Measurements from ENCODE around the gene ATP8B1. TPM values are rescaled to one million over a fixed set of nuclear protein-coding genes. Genes with fewer than 3 reads are reported as not detected.

The ATP8B1 gene
- total and polyA plus RNA-seq, 9 of the 15 experiments (the other 6 are each of a cell fraction or from before 2014, with no cell fraction given), result 0.01 to 0.22 (median 0.03) TPM; not detected in 3

DNA sequence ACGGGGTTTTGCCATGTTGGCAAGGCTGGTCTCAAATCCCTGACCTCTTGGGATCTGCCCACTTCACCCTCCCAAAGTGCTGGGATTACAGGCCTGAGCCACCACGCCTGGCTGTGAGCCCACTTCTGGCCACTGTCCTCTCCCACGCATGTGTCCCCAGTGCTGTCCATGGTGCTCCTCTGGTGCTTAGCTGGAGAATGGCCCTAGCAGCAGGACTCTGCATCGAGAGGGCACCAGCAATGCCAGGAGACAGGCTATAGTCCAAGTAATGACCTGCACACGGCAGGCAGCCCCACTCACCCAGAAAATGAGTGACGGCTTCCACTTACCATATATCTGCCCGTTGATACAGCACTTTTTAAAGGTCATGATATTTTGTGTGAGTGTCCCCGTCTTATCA, 115.1 kb downstream of the ATP8B1 start (continued):
- TF ChIP-seq CBX1 (IDR thresholded peaks at IDR 0.05; ENCODE audit: low read depth), result no peak
- TF ChIP-seq CTBP1 (IDR thresholded peaks at IDR 0.05; ENCODE audit: borderline replicate concordance), result no peak
- no peak for TF ChIP-seq BRD9 (IDR thresholded peaks at IDR 0.05; ENCODE audit: low read depth, partially characterized antibody)
- TF ChIP-seq ZKSCAN3 (CRISPR knock-in tag; IDR thresholded peaks at IDR 0.05), result no peak
- peak; percentile 53 for TF ChIP-seq EGR1 (conservative IDR thresholded peaks at IDR 0.05)

DNA sequence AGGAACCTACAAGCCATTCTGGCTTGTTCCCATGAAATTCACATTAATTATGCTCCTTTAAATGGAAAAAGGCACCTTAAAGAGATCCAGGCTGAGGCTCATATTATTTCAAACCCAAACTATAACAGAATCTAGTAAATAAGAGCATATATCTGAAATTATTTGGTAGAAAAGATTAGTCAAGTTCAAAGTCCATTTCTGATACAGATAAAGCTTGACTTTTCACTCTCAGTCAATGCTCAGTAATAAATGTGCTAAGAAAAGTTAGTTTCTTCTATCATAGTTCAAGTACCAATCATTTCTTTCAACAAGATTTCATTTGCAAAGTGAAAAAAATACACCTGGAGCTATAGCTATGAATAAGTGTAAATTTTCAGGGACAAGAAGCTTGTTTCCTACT, 119.6 kb downstream of the ATP8B1 start:
- H3K9ac ChIP-seq (ENCODE audit: insufficient read depth in 1 of 2, low read depth in 2 of 2, low read length in 2 of 2), result no peak overlapping the region
- no TSS peak for BruUV-seq (replicated peaks)
- H4K20me1 ChIP-seq (replicated peaks; ENCODE audit: control insufficient read depth, insufficient read depth, low read length), result no peaks in the 10 kb centered on the region
- FAIRE-seq, result no peak
- H3K4me2 ChIP-seq (ENCODE audit: insufficient read depth, low read length), result no peak overlapping the region
- H3K9me3 ChIP-seq (replicated peaks; ENCODE audit: control insufficient read depth, insufficient read depth, low read depth, low read length), result no peaks in the 10 kb centered on the region
- no peak overlapping the region for H3K4me3 ChIP-seq
- ChIA-PET CTCF (ENCODE audit: low intra/inter-chr PET ratio) (no interaction called here), POLR2A (no interaction called here)
- no peaks in the 10 kb centered on the region for H3K9me1 ChIP-seq (ENCODE audit: control insufficient read depth, insufficient read depth, low read length)
- H3K36me3 ChIP-seq (ENCODE audit: control insufficient read depth, insufficient read depth, low read length), result no peaks in the 10 kb centered on the region
- H3K27me3 ChIP-seq (ENCODE audit: control insufficient read depth in 2 of 2, insufficient read depth in 2 of 2, low read length in 2 of 2), result no peaks in the 10 kb centered on the region
- H3K4me1 ChIP-seq (replicated peaks in 1 of 2; ENCODE audit: control insufficient read depth in 2 of 2, insufficient read depth in 2 of 2, low read length in 2 of 2), result no peaks in the 10 kb centered on the region
- DNase-seq (ENCODE audit: extremely low read depth in 1 of 4, low spot score in 3 of 4), result no peak
- intact Hi-C loops (cut with micrococcal nuclease) (no loop called here), in situ Hi-C loops (cut with MboI) (no loop called here)
- no peak overlapping the region for H2AFZ ChIP-seq (ENCODE audit: low read depth, low read length)
- ATAC-seq, result no peak
- no peak overlapping the region for H3K27ac ChIP-seq (ENCODE audit: extremely low read depth, low read depth, low read length)
- H3K79me2 ChIP-seq (ENCODE audit: control insufficient read depth, insufficient read depth, low read length), result no peaks in the 10 kb centered on the region
- TF ChIP-seq SMAD2 (IDR thresholded peaks at IDR 0.05; ENCODE audit: low read depth, low read length) (no peak), EHMT2 (IDR thresholded peaks at IDR 0.05) (no peak), ZFX (CRISPR knock-in tag; IDR thresholded peaks at IDR 0.05) (no peak), GATAD2B (IDR thresholded peaks at IDR 0.05; ENCODE audit: borderline replicate concordance) (no peak), ZNF589 (CRISPR knock-in tag; IDR thresholded peaks at IDR 0.05; ENCODE audit: low read depth) (no peak), ZNF121 (CRISPR knock-in tag; conservative IDR thresholded peaks at IDR 0.05) (no peak), ZNF253 (CRISPR knock-in tag; conservative IDR thresholded peaks at IDR 0.05) (no peak), PHF8 (IDR thresholded peaks at IDR 0.05; ENCODE audit: borderline replicate concordance, low read length) (no peak), FOXM1 (IDR thresholded peaks at IDR 0.05; ENCODE audit: low read depth) (no peak), FOXM1 (CRISPR knock-in tag; IDR thresholded peaks at IDR 0.05; ENCODE audit: low read depth) (no peak), ZNF785 (CRISPR knock-in tag; IDR thresholded peaks at IDR 0.05) (no peak)
- TF ChIP-seq, protein P1, sequence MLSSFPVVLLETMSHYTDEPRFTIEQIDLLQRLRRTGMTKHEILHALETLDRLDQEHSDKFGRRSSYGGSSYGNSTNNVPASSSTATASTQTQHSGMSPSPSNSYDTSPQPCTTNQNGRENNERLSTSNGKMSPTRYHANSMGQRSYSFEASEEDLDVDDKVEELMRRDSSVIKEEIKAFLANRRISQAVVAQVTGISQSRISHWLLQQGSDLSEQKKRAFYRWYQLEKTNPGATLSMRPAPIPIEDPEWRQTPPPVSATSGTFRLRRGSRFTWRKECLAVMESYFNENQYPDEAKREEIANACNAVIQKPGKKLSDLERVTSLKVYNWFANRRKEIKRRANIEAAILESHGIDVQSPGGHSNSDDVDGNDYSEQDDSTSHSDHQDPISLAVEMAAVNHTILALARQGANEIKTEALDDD (IDR thresholded peaks at IDR 0.05), result no peak
- TF ChIP-seq, protein P2, sequence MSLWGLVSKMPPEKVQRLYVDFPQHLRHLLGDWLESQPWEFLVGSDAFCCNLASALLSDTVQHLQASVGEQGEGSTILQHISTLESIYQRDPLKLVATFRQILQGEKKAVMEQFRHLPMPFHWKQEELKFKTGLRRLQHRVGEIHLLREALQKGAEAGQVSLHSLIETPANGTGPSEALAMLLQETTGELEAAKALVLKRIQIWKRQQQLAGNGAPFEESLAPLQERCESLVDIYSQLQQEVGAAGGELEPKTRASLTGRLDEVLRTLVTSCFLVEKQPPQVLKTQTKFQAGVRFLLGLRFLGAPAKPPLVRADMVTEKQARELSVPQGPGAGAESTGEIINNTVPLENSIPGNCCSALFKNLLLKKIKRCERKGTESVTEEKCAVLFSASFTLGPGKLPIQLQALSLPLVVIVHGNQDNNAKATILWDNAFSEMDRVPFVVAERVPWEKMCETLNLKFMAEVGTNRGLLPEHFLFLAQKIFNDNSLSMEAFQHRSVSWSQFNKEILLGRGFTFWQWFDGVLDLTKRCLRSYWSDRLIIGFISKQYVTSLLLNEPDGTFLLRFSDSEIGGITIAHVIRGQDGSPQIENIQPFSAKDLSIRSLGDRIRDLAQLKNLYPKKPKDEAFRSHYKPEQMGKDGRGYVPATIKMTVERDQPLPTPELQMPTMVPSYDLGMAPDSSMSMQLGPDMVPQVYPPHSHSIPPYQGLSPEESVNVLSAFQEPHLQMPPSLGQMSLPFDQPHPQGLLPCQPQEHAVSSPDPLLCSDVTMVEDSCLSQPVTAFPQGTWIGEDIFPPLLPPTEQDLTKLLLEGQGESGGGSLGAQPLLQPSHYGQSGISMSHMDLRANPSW (CRISPR knock-in tag; IDR thresholded peaks at IDR 0.05), result no peak
- TF ChIP-seq, protein P3, sequence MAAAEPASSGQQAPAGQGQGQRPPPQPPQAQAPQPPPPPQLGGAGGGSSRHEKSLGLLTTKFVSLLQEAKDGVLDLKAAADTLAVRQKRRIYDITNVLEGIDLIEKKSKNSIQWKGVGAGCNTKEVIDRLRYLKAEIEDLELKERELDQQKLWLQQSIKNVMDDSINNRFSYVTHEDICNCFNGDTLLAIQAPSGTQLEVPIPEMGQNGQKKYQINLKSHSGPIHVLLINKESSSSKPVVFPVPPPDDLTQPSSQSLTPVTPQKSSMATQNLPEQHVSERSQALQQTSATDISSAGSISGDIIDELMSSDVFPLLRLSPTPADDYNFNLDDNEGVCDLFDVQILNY (CRISPR knock-in tag; IDR thresholded peaks at IDR 0.05), result no peak
- TF ChIP-seq, protein P4, sequence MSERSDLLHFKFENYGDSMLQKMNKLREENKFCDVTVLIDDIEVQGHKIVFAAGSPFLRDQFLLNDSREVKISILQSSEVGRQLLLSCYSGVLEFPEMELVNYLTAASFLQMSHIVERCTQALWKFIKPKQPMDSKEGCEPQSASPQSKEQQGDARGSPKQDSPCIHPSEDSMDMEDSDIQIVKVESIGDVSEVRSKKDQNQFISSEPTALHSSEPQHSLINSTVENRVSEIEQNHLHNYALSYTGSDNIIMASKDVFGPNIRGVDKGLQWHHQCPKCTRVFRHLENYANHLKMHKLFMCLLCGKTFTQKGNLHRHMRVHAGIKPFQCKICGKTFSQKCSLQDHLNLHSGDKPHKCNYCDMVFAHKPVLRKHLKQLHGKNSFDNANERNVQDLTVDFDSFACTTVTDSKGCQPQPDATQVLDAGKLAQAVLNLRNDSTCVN (CRISPR knock-in tag; IDR thresholded peaks at IDR 0.05), result no peak
